Thoracic aorta (tissue), 2 donors: ENCODE measurements around the gene CREBRF. TPM values are rescaled to one million over a fixed set of nuclear protein-coding genes. Genes with fewer than 3 reads are reported as not detected.

Source experiments
- ATAC-seq: fragments of 150-250 bp; one replicate; pipeline ENCODE4 v1.8.0; 2017; ENCODE audit warnings: low read depth; ENCODE audit not compliant: insufficient number of reproducible peaks, low FRiP score
- DNase-seq: peaks from one replicate; pipeline ENCODE4 v3.0.0-alpha.2; 2020; ENCODE audit warnings: low spot score
- H3K27ac ChIP-seq, 2 donors: fragments of 200-600 bp; sonication (generic); 1 replicate in 1 of 2; 2 replicates in 1 of 2; pipeline ENCODE4 v1.5.1; 2016; ENCODE audit warnings: mild to moderate bottlenecking in 2 of 2, moderate library complexity in 2 of 2
- H3K27me3 ChIP-seq: fragments of 200-600 bp; sonication (generic); replicated peaks from 2 replicates; pipeline ENCODE4 v1.6.0; 2016; ENCODE audit warnings: mild to moderate bottlenecking; ENCODE audit not compliant: insufficient read depth
- H3K36me3 ChIP-seq: fragments of 200-600 bp; sonication (generic); one replicate; pipeline ENCODE4 v1.5.1; 2016
- H3K4me1 ChIP-seq, 2 donors: fragments of 200-600 bp; sonication (generic); 1 replicate in 1 of 2; 2 replicates in 1 of 2; pipeline versions ENCODE4 v1.5.1 to v1.6.0; 2016; ENCODE audit warnings: low read depth in 2 of 2, mild to moderate bottlenecking in 1 of 2; ENCODE audit not compliant: control insufficient read depth in 1 of 2
- H3K4me3 ChIP-seq: fragments of 200-600 bp; sonication (generic); 2 replicates; pipeline ENCODE4 v1.5.1; 2016; ENCODE audit warnings: mild to moderate bottlenecking
- H3K9me3 ChIP-seq: fragments of 200-600 bp; sonication (generic); 2 replicates; pipeline ENCODE4 v1.5.1; 2016
- CTCF ChIP-seq: fragments of 200-600 bp; sonication (generic); IDR thresholded peaks from one replicate; pipeline ENCODE4 v1.5.1; 2019; ENCODE audit warnings: antibody characterized with exemption
- total RNA-seq, 2 donors: library from RNA; depleted of rRNA; stranded (reverse); fragments of >200 nt; gene quantifications; one replicate each; pipeline versions ENCODE4 v1.1.0 to v1.2.3, GENCODE V29; 2016

CREBRF gene
- total RNA-seq, 2 donors from 2014 or later: 39.3 to 43.5 TPM

- TF ChIP-seq CTCF: no peak
- Histone ChIP-seq H3K4me1 (peaks cover 13 to 26% of the 10 kb centered on the region in 2 donors), H3K27ac (no peak overlapping the region), H3K36me3 (peaks cover 25% of the 10 kb centered on the region), H3K9me3 (no peaks in the 10 kb centered on the region), H3K27me3 (no peaks in the 10 kb centered on the region), H3K4me3 (no peak overlapping the region)
- no peak for ATAC-seq
- DNase-seq: no peak
Measured at GRCh38 chr5:173089581-173089980, 33.4 kb downstream of the CREBRF start.

- ATAC-seq: no peak
- TF ChIP-seq CTCF: no peak
- no peaks in the 10 kb centered on the region for H3K9me3 ChIP-seq
Measured at GRCh38 chr5:173090639-173091038, 34.5 kb downstream of the CREBRF start.

GRCh38 chr5:173091981-173092380, 35.8 kb downstream of the CREBRF start:
- no peak overlapping the region for H3K27ac ChIP-seq
- DNase-seq: no peak
- ATAC-seq: no peak
- peaks cover 13% of the 10 kb centered on the region for H3K36me3 ChIP-seq
- no peak for TF ChIP-seq CTCF
- no peaks in the 10 kb centered on the region for H3K27me3 ChIP-seq
- no peaks in the 10 kb centered on the region for H3K9me3 ChIP-seq
- H3K4me1 ChIP-seq: peaks cover 17 to 35% of the 10 kb centered on the region in 2 donors
- no peak overlapping the region for H3K4me3 ChIP-seq

More at GRCh38 chr5:173090639-173091038, 34.5 kb downstream of the CREBRF start:
- H3K27me3 ChIP-seq: no peaks in the 10 kb centered on the region
- DNase-seq: no peak
- peaks cover 16 to 31% of the 10 kb centered on the region in 2 donors for H3K4me1 ChIP-seq
- no peak overlapping the region for H3K4me3 ChIP-seq
- H3K36me3 ChIP-seq: peaks cover 15% of the 10 kb centered on the region
- H3K27ac ChIP-seq: no peak overlapping the region

GRCh38 chr5:173093606-173094005, 37.5 kb downstream of the CREBRF start:
- no peak for TF ChIP-seq CTCF
- ATAC-seq (no peak), DNase-seq (no peak)
- Histone ChIP-seq H3K9me3 (no peaks in the 10 kb centered on the region), H3K36me3 (peaks cover 7% of the 10 kb centered on the region), H3K27ac (peak overlapping the region; percentile 2 to 11), H3K27me3 (no peaks in the 10 kb centered on the region), H3K4me3 (no peak overlapping the region), H3K4me1 (peaks cover 17 to 52% of the 10 kb centered on the region in 2 donors)

GRCh38 chr5:173094012-173094661, 38.0 kb downstream of the CREBRF start:
- Histone ChIP-seq H3K4me1 (peaks cover 17 to 55% of the 10 kb centered on the region in 2 donors), H3K9me3 (no peaks in the 10 kb centered on the region), H3K27me3 (no peaks in the 10 kb centered on the region), H3K4me3 (no peak overlapping the region), H3K27ac (peak overlapping the region; percentile 2 to 11), H3K36me3 (peaks cover 7% of the 10 kb centered on the region)
- ATAC-seq: no peak
- no peak for DNase-seq
- TF ChIP-seq CTCF: no peak
